KOPT-K1 (cell line): Measurements from ENCODE around the gene ENTHD1.
"Not testable (repeated sequence)": the region's sequence is repeated elsewhere in the genome, so short reads cannot be mapped to it uniquely, and the experiment has no call there.

ENCODE experiments used
- H3K27ac ChIP-seq: fragments of 200-600 bp; sonication (generic); 2 replicates; pipeline ENCODE4 v1.5.1; 2016; ENCODE audit warnings: antibody characterized with exemption, mild to moderate bottlenecking, low read depth, low read length; ENCODE audit not compliant: poor library complexity, severe bottlenecking
- H3K36me3 ChIP-seq: fragments of 200-600 bp; sonication (generic); 2 replicates; pipeline ENCODE4 v1.5.1; 2017; ENCODE audit warnings: antibody characterized with exemption, mild to moderate bottlenecking, low read length, moderate library complexity; ENCODE audit not compliant: insufficient read depth
- H3K9me3 ChIP-seq: fragments of 200-600 bp; sonication (generic); 2 replicates; pipeline ENCODE4 v1.5.1; 2017; ENCODE audit warnings: antibody characterized with exemption, low read length, mild to moderate bottlenecking; ENCODE audit not compliant: insufficient read depth, poor library complexity, severe bottlenecking

The ENTHD1 gene

DNA sequence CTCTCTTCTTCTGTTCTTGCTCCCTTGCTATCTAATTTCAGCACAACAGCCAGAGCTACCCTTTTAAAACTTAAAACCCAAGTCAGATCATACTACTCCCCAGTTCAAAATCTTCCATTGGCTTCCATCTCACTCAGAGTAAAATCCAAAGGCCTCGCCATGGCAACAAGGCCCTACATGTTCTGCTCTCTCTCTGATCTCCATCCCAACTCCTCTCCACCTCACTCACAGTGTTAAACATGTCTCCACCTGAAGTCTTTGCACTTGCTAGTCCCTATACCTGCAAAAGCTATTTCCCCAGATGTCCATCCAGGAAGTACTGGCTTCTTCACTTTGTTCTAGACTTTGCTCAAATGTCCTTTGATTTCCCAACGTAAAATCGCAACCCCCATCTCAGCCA is 4.3 kb upstream of the ENTHD1 start:
- H3K36me3 ChIP-seq: no peaks in the 10 kb centered on the region
- peak overlapping the region; percentile 94 for H3K27ac ChIP-seq
- H3K9me3 ChIP-seq: no peaks in the 10 kb centered on the region

GRCh38 chr22:39896313-39896996 is 2.9 kb upstream of the ENTHD1 start:
- Histone ChIP-seq H3K9me3 (no peaks in the 10 kb centered on the region), H3K27ac (peak overlapping the region; percentile 33), H3K36me3 (no peaks in the 10 kb centered on the region)

- H3K9me3 ChIP-seq: no peaks in the 10 kb centered on the region
- H3K36me3 ChIP-seq: no peaks in the 10 kb centered on the region
- no peak overlapping the region for H3K27ac ChIP-seq
Observed at GRCh38 chr22:39895682-39896081, 2.1 kb upstream of the ENTHD1 start.

GRCh38 chr22:39894554-39895092 is 1.1 kb upstream of the ENTHD1 start:
- Histone ChIP-seq H3K27ac (no peak overlapping the region), H3K9me3 (no peaks in the 10 kb centered on the region), H3K36me3 (no peaks in the 10 kb centered on the region)

DNA sequence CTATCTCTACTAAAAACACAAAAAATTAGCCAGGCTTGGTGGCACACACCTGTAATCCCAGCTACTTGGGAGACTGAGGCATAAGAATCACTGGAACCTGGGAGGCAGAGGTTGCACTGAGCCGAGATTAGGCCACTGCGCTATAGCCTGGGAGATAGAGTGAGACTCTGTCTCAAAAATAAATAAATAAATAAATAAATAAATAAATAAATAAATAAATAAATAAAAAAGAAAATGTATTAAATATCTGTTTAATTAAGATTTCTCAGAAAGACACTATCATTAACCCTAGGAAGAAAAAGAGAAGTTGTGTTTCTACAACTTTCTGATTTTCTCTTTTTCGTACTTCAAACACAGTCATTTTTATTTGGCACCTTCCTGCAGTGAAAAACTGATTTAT is 3.6 kb downstream of the ENTHD1 start:
- H3K27ac ChIP-seq, H3K9me3 ChIP-seq, H3K36me3 ChIP-seq: not testable (repeated sequence)

- H3K9me3 ChIP-seq: no peaks in the 10 kb centered on the region
- H3K27ac ChIP-seq: no peak overlapping the region
Observed at GRCh38 chr22:39883057-39883456, 10.5 kb downstream of the ENTHD1 start.

DNA sequence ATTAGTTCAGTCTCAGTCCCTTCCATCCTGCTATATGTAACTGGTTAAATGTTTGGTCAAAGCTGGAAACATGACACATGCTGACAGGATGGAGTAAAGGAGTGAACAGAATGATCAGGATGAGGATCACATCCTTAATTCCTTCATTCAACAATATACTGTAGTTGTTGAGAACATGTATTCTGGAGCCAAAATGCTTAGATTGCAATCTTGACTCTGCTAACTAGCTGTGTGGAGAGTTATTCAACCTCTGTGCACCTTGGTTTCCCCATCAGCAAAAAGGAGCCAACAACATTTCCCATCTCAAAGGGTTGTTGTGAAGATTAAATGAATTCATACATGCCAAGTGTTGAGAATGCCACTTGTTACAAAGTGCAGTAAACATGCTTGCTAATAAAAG is 12.8 kb downstream of the ENTHD1 start:
- Histone ChIP-seq H3K9me3 (no peaks in the 10 kb centered on the region), H3K27ac (no peak overlapping the region), H3K36me3 (no peaks in the 10 kb centered on the region)

More at GRCh38 chr22:39883057-39883456, 10.5 kb downstream of the ENTHD1 start:
- H3K36me3 ChIP-seq: no peaks in the 10 kb centered on the region

DNA sequence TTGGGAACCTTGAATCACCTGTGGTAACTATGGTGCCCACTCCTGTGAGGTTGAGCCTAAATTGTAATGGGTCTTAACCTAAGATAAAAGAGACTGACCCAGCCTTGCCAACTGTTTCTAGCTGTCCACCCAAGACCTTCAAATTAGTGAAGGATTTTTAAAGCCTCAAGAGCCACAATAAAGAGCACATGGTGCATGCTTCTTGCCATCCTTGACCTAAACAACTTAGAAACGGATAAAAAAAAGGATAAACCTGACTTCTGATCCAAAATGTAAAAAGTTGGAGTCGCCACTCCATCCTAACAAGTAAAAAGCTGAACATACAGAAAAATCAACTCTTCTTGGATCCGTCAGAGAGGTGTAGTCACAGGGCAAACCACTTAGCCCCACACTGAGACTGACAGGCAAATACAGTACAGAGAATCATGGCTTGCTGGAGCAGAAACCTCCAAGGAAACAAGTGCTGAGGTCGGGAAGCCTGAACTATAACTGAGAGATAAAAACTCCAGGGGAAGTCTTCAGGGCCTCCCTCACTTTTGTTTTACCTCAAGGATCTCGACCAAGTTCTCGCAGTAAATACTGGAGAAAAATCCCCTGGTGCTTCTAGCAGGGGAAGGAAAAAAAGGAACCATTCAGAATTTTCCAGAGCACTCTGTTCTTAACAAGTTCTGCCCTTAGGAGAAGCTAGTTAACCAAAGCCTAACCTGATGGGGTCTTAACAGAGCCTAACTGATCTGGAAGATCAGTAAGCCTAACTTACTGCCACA is 16.3 kb downstream of the ENTHD1 start:
- H3K36me3 ChIP-seq: no peaks in the 10 kb centered on the region
- H3K27ac ChIP-seq: no peak overlapping the region
- no peaks in the 10 kb centered on the region for H3K9me3 ChIP-seq

- not testable (repeated sequence) for H3K36me3 ChIP-seq, H3K27ac ChIP-seq, H3K9me3 ChIP-seq
Observed at GRCh38 chr22:39875176-39875885, 18.2 kb downstream of the ENTHD1 start.

GRCh38 chr22:39873965-39874364 is 19.6 kb downstream of the ENTHD1 start:
- Histone ChIP-seq H3K9me3 (no peaks in the 10 kb centered on the region), H3K27ac (no peak overlapping the region), H3K36me3 (no peaks in the 10 kb centered on the region)

GRCh38 chr22:39872548-39872947 is 21.0 kb downstream of the ENTHD1 start:
- H3K9me3 ChIP-seq: no peaks in the 10 kb centered on the region
- H3K36me3 ChIP-seq: no peaks in the 10 kb centered on the region
- no peak overlapping the region for H3K27ac ChIP-seq

GRCh38 chr22:39871008-39871798 is 22.4 kb downstream of the ENTHD1 start:
- Histone ChIP-seq H3K27ac (no peak overlapping the region), H3K9me3 (no peaks in the 10 kb centered on the region), H3K36me3 (no peaks in the 10 kb centered on the region)

DNA sequence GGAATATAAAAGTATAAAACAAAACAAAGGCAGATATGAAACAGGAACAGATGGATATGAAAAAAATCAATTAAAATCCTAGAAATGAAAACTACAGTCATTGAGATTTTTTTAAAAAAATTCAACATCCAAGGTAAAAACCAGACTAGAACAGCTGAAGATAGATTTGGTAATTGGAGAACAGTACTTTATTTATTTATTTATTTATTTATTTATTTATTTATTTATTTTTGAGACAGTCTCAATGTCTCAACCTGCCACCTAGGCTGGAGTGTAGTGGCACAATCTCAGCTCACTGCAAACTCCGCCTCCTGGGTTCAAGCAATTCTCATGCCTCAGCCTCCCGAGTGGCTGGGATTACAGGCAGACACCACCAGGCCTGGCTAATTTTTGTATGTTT is 23.8 kb downstream of the ENTHD1 start:
- H3K9me3 ChIP-seq, H3K27ac ChIP-seq, H3K36me3 ChIP-seq: not testable (repeated sequence)

GRCh38 chr22:39868741-39869140 is 24.8 kb downstream of the ENTHD1 start:
- H3K9me3 ChIP-seq: no peaks in the 10 kb centered on the region
- no peak overlapping the region for H3K27ac ChIP-seq
- no peaks in the 10 kb centered on the region for H3K36me3 ChIP-seq
